ENCODE results near the gene IL20RA. TPM values are rescaled to one million over a fixed set of nuclear protein-coding genes. Genes with fewer than 3 reads are reported as not detected.

Gene IL20RA
- total and polyA plus RNA-seq, 4 donors, result 0.17 to 0.65 (median 0.25) TPM; not detected in 1

DNA sequence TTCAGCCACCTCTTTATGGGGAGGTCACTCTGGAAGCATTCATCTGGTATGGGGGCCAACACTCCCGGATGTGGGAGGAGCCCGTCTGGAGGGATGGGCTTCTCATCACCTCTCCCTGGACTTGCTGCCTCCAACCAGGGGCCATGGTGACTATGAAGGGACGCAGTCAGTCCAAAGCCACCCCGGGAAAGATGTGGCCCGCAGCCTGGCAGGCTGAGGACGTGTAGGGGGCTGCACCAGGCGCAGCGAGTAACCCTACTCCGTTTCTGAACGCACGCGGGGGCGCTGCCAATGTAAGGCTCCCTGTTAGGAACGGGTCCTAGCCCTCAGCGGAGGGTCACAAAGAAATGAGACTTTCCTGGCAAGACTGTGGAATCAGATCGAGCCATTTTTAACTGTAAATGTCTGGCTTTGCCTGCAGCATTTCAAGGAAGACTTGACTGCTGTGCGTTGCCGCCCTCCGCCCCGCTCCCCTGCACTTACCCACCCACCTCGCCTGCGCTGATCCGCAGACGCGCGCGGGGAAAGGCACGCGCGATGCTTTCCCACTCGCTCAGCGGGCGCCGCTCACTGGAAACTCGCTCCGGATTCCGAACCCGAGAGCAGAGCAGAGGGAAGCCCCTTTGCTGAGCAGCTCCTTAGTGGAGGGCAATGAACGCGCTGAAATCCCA is 55.1 kb downstream of the IL20RA start:
- no peaks in the 10 kb centered on the region for H3K36me3 ChIP-seq (ENCODE audit: control insufficient read depth in 4 of 4, insufficient read depth in 3 of 4, low read depth in 1 of 4, low read length in 3 of 4)
- peaks cover 0 to 4% (median 4%) of the 10 kb centered on the region in 4 donors for H3K4me1 ChIP-seq (ENCODE audit: control insufficient read depth in 4 of 4, insufficient read depth in 4 of 4, low read length in 3 of 4)
- DNase-seq (ENCODE audit: low spot score), result no peak
- 4% methylated on average over 40 of the region's 40 CpGs for WGBS
- TF ChIP-seq, protein P1, sequence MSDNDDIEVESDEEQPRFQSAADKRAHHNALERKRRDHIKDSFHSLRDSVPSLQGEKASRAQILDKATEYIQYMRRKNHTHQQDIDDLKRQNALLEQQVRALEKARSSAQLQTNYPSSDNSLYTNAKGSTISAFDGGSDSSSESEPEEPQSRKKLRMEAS (IDR thresholded peaks at IDR 0.05), result no peak
- TF ChIP-seq, protein P2, sequence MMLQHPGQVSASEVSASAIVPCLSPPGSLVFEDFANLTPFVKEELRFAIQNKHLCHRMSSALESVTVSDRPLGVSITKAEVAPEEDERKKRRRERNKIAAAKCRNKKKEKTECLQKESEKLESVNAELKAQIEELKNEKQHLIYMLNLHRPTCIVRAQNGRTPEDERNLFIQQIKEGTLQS (IDR thresholded peaks at IDR 0.05), result no peak
- TF ChIP-seq HNF4G (IDR thresholded peaks at IDR 0.05) (no peak), JUND (IDR thresholded peaks at IDR 0.05) (no peak), TAF1 (conservative IDR thresholded peaks at IDR 0.05) (no peak), FOXA2 (IDR thresholded peaks at IDR 0.05) (no peak), NR2F2 (IDR thresholded peaks at IDR 0.05) (no peak), YY1 (IDR thresholded peaks at IDR 0.05) (no peak), FOXA1 (IDR thresholded peaks at IDR 0.05) (no peak), RAD21 (IDR thresholded peaks at IDR 0.05) (no peak), SP1 (IDR thresholded peaks at IDR 0.05) (no peak), HNF4A (conservative IDR thresholded peaks at IDR 0.05) (no peak), RXRA (IDR thresholded peaks at IDR 0.05) (no peak), GABPA (IDR thresholded peaks at IDR 0.05 in 1 of 2, conservative IDR thresholded peaks at IDR 0.05 in 1 of 2) (no peak)
- TF ChIP-seq, protein P3, sequence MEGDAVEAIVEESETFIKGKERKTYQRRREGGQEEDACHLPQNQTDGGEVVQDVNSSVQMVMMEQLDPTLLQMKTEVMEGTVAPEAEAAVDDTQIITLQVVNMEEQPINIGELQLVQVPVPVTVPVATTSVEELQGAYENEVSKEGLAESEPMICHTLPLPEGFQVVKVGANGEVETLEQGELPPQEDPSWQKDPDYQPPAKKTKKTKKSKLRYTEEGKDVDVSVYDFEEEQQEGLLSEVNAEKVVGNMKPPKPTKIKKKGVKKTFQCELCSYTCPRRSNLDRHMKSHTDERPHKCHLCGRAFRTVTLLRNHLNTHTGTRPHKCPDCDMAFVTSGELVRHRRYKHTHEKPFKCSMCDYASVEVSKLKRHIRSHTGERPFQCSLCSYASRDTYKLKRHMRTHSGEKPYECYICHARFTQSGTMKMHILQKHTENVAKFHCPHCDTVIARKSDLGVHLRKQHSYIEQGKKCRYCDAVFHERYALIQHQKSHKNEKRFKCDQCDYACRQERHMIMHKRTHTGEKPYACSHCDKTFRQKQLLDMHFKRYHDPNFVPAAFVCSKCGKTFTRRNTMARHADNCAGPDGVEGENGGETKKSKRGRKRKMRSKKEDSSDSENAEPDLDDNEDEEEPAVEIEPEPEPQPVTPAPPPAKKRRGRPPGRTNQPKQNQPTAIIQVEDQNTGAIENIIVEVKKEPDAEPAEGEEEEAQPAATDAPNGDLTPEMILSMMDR (IDR thresholded peaks at IDR 0.05; ENCODE audit: low read depth, low read length, missing input control), result no peak
- TF ChIP-seq, protein P4, sequence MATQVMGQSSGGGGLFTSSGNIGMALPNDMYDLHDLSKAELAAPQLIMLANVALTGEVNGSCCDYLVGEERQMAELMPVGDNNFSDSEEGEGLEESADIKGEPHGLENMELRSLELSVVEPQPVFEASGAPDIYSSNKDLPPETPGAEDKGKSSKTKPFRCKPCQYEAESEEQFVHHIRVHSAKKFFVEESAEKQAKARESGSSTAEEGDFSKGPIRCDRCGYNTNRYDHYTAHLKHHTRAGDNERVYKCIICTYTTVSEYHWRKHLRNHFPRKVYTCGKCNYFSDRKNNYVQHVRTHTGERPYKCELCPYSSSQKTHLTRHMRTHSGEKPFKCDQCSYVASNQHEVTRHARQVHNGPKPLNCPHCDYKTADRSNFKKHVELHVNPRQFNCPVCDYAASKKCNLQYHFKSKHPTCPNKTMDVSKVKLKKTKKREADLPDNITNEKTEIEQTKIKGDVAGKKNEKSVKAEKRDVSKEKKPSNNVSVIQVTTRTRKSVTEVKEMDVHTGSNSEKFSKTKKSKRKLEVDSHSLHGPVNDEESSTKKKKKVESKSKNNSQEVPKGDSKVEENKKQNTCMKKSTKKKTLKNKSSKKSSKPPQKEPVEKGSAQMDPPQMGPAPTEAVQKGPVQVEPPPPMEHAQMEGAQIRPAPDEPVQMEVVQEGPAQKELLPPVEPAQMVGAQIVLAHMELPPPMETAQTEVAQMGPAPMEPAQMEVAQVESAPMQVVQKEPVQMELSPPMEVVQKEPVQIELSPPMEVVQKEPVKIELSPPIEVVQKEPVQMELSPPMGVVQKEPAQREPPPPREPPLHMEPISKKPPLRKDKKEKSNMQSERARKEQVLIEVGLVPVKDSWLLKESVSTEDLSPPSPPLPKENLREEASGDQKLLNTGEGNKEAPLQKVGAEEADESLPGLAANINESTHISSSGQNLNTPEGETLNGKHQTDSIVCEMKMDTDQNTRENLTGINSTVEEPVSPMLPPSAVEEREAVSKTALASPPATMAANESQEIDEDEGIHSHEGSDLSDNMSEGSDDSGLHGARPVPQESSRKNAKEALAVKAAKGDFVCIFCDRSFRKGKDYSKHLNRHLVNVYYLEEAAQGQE (IDR thresholded peaks at IDR 0.05), result no peak
- TF ChIP-seq, protein P5, sequence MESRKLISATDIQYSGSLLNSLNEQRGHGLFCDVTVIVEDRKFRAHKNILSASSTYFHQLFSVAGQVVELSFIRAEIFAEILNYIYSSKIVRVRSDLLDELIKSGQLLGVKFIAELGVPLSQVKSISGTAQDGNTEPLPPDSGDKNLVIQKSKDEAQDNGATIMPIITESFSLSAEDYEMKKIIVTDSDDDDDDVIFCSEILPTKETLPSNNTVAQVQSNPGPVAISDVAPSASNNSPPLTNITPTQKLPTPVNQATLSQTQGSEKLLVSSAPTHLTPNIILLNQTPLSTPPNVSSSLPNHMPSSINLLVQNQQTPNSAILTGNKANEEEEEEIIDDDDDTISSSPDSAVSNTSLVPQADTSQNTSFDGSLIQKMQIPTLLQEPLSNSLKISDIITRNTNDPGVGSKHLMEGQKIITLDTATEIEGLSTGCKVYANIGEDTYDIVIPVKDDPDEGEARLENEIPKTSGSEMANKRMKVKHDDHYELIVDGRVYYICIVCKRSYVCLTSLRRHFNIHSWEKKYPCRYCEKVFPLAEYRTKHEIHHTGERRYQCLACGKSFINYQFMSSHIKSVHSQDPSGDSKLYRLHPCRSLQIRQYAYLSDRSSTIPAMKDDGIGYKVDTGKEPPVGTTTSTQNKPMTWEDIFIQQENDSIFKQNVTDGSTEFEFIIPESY (IDR thresholded peaks at IDR 0.05), result no peak
- no peak overlapping the region for H3K9ac ChIP-seq (ENCODE audit: low read depth in 1 of 2, low read length in 2 of 2)
- H3K27ac ChIP-seq (ENCODE audit: low read depth in 1 of 2, low read length in 2 of 2), result no peak overlapping the region
- H3K9me3 ChIP-seq (ENCODE audit: control insufficient read depth in 4 of 4, low read length in 3 of 4), result no peaks in the 10 kb centered on the region
- H3K4me3 ChIP-seq (ENCODE audit: low read depth in 1 of 3, low read length in 3 of 3), result peak overlapping the region in 1 of 3 donors; percentile 0
- H3K27me3 ChIP-seq (ENCODE audit: control insufficient read depth in 4 of 4, insufficient read depth in 4 of 4, low read length in 3 of 4), result peaks cover 0 to 21% (median 4%) of the 10 kb centered on the region in 4 donors

Measured in liver (tissue), 9 donors.